Suprapubic skin (tissue), 3 donors: ENCODE results near the gene THAP3.

Source experiments
- POLR2A ChIP-seq, 2 donors: fragments of 450-650 bp; IDR thresholded peaks; one replicate each; pipeline ENCODE4 v1.6.1; 2017; ENCODE audit warnings: antibody characterized with exemption in 2 of 2, mild to moderate bottlenecking in 2 of 2, moderate library complexity in 2 of 2
- TF ChIP-seq, protein P1 (sequence below), 2 donors: fragments of 200-600 bp in 1 of 2; fragments of 450-650 bp in 1 of 2; sonication (generic) in 1 of 2; IDR thresholded peaks; one replicate each; pipeline ENCODE4 v1.5.1; 2016 to 2019; ENCODE audit warnings: antibody characterized with exemption in 2 of 2, mild to moderate bottlenecking in 1 of 2, moderate library complexity in 1 of 2

DNA sequence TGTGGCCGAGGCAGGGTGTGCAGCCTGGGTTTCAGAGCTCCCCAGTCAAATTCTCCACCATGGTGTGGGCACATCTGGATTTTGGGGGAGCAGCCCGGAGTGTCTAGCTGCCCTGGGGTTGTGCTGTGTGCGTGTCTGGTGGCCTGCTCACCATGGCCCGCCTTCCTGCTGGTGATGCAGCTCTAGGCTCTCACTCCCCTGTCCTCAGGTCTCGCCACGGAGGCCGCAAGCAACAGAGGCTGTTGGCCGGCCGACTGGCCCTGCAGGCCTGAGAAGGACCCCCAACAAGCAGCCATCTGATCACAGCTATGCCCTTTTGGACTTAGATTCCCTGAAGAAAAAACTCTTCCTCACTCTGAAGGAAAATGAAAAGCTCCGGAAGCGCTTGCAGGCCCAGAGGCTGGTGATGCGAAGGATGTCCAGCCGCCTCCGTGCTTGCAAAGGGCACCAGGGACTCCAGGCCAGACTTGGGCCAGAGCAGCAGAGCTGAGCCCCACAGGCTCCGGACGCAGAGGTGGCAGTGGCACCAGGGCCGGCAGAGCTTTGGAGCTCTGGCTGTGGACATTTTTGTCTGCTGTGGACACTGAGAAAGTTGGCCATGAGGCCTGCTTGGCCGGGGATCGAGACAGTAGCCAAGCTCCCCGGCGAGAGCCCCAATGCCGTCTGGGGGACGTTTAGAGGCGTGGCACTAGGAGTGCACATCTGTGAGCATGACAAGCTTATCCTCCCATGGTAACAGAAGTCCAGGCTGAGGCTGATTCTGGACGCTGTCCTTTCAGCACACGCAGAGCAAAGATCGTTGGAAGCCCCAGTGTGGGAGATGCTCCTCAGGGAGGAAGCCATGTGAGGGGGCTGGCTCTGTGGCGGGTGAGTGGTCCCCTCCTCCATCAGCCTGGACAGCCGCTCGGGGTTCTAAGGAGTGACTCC, 8.2 kb downstream of the THAP3 start:
- TF ChIP-seq, protein P1, sequence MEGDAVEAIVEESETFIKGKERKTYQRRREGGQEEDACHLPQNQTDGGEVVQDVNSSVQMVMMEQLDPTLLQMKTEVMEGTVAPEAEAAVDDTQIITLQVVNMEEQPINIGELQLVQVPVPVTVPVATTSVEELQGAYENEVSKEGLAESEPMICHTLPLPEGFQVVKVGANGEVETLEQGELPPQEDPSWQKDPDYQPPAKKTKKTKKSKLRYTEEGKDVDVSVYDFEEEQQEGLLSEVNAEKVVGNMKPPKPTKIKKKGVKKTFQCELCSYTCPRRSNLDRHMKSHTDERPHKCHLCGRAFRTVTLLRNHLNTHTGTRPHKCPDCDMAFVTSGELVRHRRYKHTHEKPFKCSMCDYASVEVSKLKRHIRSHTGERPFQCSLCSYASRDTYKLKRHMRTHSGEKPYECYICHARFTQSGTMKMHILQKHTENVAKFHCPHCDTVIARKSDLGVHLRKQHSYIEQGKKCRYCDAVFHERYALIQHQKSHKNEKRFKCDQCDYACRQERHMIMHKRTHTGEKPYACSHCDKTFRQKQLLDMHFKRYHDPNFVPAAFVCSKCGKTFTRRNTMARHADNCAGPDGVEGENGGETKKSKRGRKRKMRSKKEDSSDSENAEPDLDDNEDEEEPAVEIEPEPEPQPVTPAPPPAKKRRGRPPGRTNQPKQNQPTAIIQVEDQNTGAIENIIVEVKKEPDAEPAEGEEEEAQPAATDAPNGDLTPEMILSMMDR (IDR thresholded peaks at IDR 0.05) = no peak
- TF ChIP-seq POLR2A (IDR thresholded peaks at IDR 0.05) = no peak
